HCT116 (cell line): ENCODE measurements around the gene LRRC3.

Experiments used
- CEBPB ChIP-seq: IDR thresholded peaks from 2 replicates; pipeline ENCODE4 v1.6.1; 2012; ENCODE audit warnings: low read depth
- EZH2 ChIP-seq: fragments of 200-600 bp; sonication (generic); IDR thresholded peaks from 2 replicates; pipeline ENCODE4 v1.6.1; 2017; ENCODE audit warnings: antibody characterized with exemption, mixed run types
- EZH2phosphoT487 ChIP-seq: fragments of 200-600 bp; IDR thresholded peaks from 2 replicates; pipeline ENCODE4 v1.6.1; 2018; ENCODE audit warnings: antibody characterized with exemption, borderline replicate concordance
- POLR2A ChIP-seq: IDR thresholded peaks from 2 replicates; pipeline ENCODE4 v1.7.0; 2011; ENCODE audit warnings: borderline replicate concordance; ENCODE audit not compliant: insufficient read depth, insufficient read length; ENCODE audit errors: extremely low read depth
- POLR2AphosphoS5 ChIP-seq: IDR thresholded peaks from 2 replicates; pipeline ENCODE4 v1.6.1; 2011; ENCODE audit warnings: mild to moderate bottlenecking, low read depth, low read length, moderate library complexity
- RAD21 ChIP-seq: IDR thresholded peaks from 2 replicates; pipeline ENCODE4 v1.6.1; 2012; ENCODE audit warnings: low read depth, mild to moderate bottlenecking
- SRF ChIP-seq: IDR thresholded peaks from 2 replicates; pipeline ENCODE4 v1.6.1; 2012; ENCODE audit warnings: low read depth
- TCF7L2 ChIP-seq: IDR thresholded peaks from 2 replicates; pipeline ENCODE4 v1.7.0; 2011; ENCODE audit warnings: borderline replicate concordance, inconsistent platforms; ENCODE audit not compliant: insufficient read depth, insufficient read length; ENCODE audit errors: extremely low read depth
- ZNF274 ChIP-seq: fragments of 200-500 bp; sonication (Bioruptor generic); IDR thresholded peaks from 2 replicates; pipeline ENCODE4 v1.6.1; 2014; ENCODE audit warnings: mild to moderate bottlenecking, low read depth, low read length, inconsistent platforms
- TF ChIP-seq, protein P1 (sequence below), 3 experiments: fragments of 200-600 bp in 1 of 3; sonication (generic) in 1 of 3; IDR thresholded peaks in 2 of 3; conservative IDR thresholded peaks in 1 of 3; 2 replicates each; pipeline ENCODE4 v1.5.1; 2012 to 2017; ENCODE audit warnings: low read depth in 2 of 3, low read length in 2 of 3, antibody characterized with exemption in 1 of 3, borderline replicate concordance in 1 of 3, control low read depth in 1 of 3, mild to moderate bottlenecking in 1 of 3, mixed read lengths in 1 of 3, mixed run types in 1 of 3, moderate library complexity in 1 of 3; ENCODE audit not compliant: insufficient read depth in 1 of 3
- TF ChIP-seq, protein P2 (sequence below): IDR thresholded peaks from 2 replicates; pipeline ENCODE4 v1.6.1; 2012

DNA sequence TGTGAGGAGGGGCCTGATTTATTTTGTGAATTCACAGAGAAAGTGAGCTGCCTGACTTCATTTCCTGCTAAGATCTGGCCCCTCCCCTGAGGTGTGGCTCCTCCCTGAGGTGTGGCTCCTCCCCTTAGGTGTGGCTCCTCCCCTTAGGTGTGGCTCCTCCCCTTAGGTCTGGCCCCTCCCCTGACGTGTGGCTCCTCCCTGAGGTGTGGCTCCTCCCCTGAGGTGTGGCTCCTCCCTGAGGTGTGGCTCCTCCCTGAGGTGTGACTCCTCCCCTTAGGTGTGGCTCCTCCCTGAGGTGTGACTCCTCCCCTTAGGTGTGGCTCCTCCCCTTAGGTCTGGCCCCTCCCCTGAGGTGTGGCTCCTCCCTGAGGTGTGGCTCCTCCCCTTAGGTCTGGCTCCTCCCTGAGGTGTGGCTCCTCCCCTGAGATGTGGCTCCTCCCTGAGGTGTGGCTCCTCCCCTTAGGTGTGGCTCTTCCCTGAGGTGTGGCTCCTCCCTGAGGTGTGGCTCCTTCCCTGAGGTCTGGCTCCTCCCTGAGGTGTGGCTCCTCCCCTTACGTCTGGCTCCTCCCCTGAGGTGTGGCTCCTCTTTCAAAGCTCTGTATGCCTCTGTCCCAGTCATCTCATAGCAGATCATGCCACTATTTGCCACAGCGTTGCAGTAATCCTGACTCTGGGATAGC, 26.9 kb upstream of the LRRC3 start:
- TF ChIP-seq, protein P1, sequence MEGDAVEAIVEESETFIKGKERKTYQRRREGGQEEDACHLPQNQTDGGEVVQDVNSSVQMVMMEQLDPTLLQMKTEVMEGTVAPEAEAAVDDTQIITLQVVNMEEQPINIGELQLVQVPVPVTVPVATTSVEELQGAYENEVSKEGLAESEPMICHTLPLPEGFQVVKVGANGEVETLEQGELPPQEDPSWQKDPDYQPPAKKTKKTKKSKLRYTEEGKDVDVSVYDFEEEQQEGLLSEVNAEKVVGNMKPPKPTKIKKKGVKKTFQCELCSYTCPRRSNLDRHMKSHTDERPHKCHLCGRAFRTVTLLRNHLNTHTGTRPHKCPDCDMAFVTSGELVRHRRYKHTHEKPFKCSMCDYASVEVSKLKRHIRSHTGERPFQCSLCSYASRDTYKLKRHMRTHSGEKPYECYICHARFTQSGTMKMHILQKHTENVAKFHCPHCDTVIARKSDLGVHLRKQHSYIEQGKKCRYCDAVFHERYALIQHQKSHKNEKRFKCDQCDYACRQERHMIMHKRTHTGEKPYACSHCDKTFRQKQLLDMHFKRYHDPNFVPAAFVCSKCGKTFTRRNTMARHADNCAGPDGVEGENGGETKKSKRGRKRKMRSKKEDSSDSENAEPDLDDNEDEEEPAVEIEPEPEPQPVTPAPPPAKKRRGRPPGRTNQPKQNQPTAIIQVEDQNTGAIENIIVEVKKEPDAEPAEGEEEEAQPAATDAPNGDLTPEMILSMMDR (IDR thresholded peaks at IDR 0.05 in 2 of 3, conservative IDR thresholded peaks at IDR 0.05 in 1 of 3; ENCODE audit: borderline replicate concordance in 1 of 3, insufficient read depth in 1 of 3, low read depth in 2 of 3, low read length in 2 of 3): no peak
- TF ChIP-seq POLR2A (no peak), EZH2 (no peak), CEBPB (no peak), ZNF274 (no peak), POLR2AphosphoS5 (peak; percentile 34; the same call in 1 of the 2 replicates), SRF (no peak), EZH2phosphoT487 (no peak), TCF7L2 (no peak), RAD21 (no peak)
- TF ChIP-seq, protein P2, sequence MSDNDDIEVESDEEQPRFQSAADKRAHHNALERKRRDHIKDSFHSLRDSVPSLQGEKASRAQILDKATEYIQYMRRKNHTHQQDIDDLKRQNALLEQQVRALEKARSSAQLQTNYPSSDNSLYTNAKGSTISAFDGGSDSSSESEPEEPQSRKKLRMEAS: no peak
